AG09319 (cell line): ENCODE results near the gene METTL26.
A peak's percentile ranks its signal among the peaks of the same experiment; 100 is the strongest.

Experiments
- DNase-seq: peaks from one replicate; pipeline ENCODE4 v3.0.0-alpha.2; 2010; ENCODE audit warnings: low read depth; ENCODE audit errors: extremely low read depth
- TF ChIP-seq, protein P1 (sequence below): IDR thresholded peaks from 2 replicates; pipeline ENCODE4 v1.5.1; 2011; ENCODE audit warnings: low read depth, mild to moderate bottlenecking, inconsistent platforms, low read length, moderate library complexity

The METTL26 gene

GRCh38 chr16:660459-661183 lies 24.5 kb upstream of the METTL26 start:
- DNase-seq = peak; percentile 63
- TF ChIP-seq, protein P1, sequence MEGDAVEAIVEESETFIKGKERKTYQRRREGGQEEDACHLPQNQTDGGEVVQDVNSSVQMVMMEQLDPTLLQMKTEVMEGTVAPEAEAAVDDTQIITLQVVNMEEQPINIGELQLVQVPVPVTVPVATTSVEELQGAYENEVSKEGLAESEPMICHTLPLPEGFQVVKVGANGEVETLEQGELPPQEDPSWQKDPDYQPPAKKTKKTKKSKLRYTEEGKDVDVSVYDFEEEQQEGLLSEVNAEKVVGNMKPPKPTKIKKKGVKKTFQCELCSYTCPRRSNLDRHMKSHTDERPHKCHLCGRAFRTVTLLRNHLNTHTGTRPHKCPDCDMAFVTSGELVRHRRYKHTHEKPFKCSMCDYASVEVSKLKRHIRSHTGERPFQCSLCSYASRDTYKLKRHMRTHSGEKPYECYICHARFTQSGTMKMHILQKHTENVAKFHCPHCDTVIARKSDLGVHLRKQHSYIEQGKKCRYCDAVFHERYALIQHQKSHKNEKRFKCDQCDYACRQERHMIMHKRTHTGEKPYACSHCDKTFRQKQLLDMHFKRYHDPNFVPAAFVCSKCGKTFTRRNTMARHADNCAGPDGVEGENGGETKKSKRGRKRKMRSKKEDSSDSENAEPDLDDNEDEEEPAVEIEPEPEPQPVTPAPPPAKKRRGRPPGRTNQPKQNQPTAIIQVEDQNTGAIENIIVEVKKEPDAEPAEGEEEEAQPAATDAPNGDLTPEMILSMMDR = peak; percentile 54

DNA sequence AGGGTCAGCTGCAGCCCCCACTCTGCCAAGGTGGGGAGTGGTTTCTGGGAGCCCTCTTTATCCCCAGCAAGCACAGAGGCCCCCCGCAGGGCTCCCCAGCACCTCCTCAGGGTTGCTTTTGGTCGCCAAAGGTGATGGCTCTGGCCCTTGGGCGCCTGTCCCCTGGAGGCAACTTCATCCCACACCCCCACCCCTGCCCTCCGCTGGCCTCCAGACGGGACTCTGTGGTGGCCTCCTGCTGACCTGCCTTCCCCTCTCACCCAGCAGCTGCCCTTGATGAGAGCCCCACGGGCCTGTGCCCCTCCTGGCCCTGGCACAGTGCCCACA lies 24.0 kb upstream of the METTL26 start:
- TF ChIP-seq, protein P1 = no peak
- DNase-seq = no peak

DNA sequence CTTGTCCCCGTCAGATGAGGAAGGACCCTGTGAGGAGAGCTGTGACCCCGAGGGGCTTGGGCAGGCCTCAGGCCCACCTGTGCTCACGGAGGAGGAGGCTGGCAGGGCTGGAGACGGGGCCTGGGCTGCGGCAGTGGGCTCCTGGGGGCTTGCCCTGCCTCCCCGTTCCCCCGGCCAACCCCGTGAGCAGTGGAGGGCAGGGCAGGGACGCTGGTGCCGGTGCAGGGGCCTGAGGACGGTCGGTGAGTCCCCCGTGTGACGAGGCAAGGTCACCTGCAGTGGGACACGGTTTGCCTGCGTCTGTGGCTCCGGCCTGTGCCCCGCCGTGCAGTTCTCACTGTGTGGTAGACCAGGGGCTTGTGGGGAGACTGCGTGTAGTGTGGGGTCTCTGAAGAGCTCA lies 23.5 kb upstream of the METTL26 start:
- TF ChIP-seq, protein P1 = no peak
- DNase-seq = no peak

DNA sequence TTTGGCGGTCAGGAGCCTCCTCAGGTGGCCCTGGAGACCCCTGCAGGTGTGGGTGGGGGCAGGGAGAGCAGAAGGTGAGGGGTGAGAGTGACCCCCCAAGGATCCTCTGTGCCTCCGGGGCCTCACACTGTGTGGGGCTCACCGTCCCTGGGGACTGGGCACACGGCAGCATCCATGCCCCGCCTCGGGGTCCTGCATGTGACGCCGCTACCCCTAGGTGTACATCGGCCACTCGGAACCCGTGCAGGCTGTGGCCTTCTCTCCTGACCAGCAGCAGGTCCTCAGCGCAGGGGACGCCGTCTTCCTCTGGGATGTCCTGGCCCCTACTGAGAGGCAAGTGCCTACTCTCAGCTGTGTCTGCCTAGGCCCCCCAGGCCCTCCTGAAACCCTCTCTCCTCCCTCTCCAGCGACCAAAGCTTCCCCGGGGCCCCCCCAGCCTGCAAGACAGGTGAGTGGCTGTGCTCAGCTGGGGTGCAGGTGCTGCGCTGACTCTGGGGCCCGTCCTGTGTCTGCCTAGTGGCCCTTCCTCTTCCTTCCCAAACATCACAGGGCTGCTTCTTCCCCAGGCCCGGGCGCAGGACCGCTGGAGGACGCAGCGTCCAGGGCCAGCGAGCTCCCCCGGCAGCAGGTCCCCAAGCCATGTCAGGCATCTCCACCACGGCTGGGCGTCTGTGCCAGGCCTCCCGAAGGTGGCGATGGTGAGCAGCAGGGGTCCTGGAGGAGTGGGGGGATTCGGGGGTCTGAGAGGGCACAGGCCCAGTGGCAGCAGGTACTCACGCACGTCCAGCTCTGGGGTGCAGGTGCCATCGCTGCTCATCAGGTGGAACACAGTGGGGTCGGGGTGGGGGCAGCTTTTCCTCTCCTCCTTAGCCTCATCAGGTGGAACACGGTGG lies 22.8 kb upstream of the METTL26 start:
- DNase-seq = no peak
- TF ChIP-seq, protein P1 = no peak

DNA sequence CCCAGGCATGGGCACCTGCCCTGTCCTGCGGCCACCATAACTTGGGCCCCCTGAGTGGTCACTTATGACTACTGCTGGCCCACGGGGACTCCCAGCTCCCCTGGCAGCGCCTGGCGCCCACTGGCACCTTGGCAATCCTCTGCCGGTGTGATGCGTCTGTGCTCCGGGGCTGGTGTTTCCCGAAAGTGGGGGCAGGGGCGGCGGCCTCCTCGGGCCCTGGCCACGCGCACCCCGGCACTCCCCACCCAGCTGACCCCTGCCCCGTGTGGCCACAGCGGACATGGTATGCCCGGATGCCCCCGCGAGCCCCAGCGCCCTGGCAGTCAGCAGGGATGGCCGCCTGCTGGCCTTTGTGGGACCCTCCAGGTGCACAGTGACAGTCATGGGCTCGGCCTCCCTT lies 21.4 kb upstream of the METTL26 start:
- TF ChIP-seq, protein P1 = no peak
- DNase-seq = no peak

GRCh38 chr16:654034-654433 lies 17.9 kb upstream of the METTL26 start:
- TF ChIP-seq, protein P1 = no peak
- DNase-seq = no peak
